ENCODE data around the gene PROSER2.

- no peak for TF ChIP-seq POLR2A (IDR thresholded peaks at IDR 0.05)
- TF ChIP-seq POLR2AphosphoS5 (IDR thresholded peaks at IDR 0.05), result no peak
Observed at GRCh38 chr10:11856089-11856488, 32.9 kb downstream of the PROSER2 start.
